CD4-positive, alpha-beta T cell treated with Interleukin-21 for 1 hour (primary cell): ENCODE measurements around the gene SLC29A3.

ENCODE experiments used
- DNase-seq: peaks from one replicate; pipeline ENCODE4 v3.0.0-alpha.2; 2020

Gene SLC29A3

DNA sequence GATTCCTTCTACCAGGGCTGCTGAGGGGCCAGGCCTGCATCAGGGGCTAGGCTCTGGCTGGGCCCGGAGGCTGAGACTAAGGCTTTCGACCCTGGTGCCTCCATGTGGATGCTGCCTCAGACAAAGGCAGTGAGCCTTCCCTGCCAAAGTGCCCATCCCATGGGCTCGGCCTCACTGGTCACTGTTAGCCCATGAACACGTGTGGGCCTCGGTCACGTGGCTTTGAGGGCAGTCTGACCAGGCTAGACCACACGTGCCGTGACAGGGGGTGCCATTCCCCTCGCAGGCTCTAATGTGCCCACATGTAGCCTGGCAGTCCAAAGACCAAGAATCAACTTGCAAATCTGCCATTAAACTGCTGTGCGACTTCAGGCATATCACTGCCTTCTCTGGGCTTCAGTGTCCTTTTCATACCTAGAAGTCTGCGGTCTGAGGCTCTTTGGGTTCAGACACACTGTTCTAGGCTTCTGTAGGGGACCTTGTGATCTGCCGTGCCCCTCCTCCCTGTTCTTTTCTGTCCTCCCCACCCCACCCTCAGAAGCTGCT, 17.6 kb upstream of the SLC29A3 start:
- no peak for DNase-seq

DNA sequence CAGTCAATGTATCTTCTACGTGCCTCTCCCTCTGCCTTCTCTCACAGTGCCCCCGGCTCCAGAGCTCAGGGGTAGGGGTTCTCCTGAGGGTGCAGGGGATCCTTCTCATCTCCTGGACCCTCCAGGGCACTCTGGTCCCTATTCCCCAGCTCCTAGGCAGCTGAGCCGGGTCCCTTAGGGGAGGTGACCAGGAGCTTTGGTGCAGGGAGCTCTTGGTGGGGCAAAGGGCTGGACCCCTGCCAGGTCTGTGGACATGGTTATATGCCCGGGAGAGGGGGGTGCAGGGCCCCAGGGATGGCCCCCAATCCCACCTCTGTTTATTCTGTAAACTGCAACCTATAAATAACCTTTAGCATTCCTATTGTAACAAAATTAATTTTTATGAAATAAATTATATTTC, 16.6 kb upstream of the SLC29A3 start:
- no peak for DNase-seq

DNA sequence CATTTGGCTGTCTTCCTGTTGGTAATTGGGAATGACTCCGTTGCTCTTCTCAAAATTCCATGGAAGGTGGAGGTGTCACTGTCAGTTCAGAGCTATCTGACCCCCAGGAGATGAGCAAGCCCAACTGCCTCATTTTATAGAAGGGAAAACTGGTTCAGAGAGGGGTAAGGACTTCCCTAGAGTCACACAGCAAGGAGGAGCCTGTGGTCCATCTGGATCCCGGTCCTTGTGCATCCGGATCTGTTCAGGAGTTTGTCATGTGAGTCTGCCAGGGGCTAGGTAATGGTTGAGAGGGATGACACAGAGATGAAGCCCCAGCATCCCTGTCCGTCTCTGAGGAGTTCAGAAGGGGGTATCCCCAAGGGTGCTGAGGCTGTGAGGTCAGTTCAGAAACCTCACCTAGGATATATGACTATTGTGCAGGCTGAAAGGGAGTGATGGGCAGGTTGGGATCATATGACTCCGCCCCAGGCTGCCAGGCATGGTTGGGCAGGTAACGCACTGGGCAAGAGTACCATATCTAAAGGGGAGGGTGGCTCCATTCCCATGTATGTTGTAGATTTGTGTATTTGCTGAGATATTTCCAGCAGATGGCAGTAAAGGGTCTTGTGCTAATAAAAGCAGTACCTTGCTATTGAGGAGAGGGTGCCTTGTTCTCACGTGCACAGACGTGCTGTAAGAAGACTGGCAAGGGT, 16.0 kb upstream of the SLC29A3 start:
- peak; percentile 52 for DNase-seq

DNA sequence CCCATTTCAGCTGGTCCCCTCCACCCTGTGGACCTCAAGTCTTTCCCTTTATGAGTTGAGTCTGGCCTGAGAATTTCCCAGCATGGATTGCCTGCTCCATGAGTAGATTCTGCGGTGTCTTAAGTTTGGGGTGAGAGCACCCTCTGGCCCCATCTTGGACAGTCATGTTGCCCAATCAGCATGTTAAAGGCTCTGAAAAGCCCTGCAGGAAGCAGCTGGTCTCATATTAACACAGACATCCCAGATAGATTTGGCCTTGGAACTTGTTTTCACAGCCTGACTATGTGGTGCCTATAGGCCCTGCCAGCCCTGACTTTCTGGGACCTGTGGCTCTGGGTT, 15.5 kb upstream of the SLC29A3 start:
- no peak for DNase-seq

DNA sequence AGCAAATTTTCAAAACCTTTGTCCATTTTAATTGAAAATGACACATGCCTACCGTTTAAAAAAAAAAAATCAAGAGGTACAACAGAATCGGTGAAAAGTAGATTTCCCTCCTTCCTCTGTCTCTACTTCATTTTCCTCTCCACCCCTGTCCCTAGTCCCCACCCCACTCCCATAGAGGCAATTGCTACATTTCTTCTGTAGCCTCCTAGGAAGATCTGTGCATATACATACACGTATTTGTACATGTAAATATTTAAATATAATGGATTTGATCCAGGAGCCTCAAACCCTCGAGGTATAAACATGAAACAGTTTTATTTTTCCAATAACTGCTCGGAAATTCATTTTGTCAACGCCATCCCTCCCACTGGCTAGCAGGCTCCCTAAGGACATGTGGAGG, 14.1 kb upstream of the SLC29A3 start:
- no peak for DNase-seq

DNA sequence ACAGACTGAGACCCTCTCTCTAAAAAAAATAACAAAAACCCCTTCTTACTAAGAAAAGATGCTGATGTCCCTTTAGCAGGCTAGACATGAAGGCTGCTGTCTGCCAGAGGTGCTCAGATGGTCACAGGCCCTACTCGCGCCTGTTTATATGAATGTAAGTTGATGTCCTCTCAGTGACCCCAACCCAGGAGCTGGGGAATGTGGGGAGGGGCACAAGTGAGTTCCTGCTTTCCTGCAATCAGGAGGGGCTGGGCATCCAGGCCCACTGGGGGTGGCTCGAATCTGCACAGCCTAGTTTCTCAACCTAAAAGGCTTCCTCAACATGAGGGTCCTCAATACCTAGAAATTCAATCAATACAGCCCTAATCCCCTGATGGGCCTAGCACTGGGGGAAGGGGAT, 12.1 kb upstream of the SLC29A3 start:
- no peak for DNase-seq

DNA sequence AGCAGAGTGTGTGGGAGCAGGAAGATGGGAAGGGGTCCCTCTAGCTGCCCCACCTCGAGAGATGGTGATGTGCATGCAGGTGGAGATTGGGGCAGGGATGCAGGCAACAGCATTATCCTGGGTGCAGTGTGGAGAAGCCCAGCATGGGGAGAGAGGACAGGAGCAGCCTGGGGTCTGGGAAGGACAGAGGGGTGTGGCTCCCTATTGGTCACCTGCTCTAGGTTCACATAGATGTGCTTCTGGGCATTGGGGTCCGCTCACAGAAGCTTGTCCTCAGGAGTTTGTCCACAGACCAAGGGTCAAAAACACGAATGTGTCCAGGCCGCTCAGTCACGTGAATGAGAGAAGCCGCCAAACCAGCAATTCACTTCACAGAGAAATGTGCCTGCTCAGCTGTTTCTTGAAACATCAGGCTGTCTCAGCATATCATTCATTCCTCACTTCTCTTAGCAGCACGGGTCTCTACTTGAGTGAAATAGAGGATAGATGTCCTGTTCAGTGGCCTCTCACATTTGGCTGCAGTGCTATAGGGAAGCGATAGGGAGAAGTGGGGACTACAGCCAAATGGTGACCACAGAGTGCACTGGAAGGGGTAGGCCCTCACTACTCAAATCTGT, 11.5 kb upstream of the SLC29A3 start:
- DNase-seq: no peak

DNA sequence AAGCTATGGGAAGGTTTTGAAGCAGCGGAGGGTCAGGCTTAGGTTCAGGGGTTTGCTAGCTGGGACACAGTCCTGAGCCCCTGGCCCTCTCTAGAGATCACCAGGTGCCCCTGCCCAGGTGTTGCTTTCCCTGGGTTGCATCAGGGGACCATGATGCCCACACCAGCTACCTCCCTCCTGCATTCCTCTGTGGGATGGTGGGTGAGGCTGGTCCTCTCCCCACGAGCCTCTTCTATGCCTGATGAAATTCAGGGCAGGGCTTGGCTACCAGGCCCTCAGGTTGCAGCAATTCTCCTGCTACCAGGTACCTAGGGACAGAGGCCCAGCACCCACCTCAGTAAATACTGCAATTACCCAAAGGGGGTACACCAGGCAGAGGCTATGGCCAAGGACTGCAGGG, 10.8 kb upstream of the SLC29A3 start:
- no peak for DNase-seq

DNA sequence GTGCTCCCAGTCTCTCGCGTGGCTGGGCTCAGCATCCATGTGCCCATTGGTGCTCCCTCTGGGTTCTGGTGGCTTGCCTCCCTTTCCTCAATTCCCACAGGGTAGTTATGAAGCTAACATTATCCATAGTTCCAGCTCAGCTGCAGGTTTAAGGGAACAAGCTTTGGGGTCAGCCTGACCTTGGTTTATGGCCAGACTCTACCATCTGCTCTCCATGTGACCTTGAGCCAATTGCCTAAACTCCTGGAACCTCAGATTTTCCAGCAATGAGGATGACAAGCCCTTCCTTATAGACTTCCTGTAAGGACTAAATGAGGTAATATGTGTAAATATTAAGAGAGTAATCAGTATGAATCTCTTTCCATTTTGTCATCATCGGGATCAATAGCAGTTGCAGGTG, 10.1 kb upstream of the SLC29A3 start:
- DNase-seq: no peak

DNA sequence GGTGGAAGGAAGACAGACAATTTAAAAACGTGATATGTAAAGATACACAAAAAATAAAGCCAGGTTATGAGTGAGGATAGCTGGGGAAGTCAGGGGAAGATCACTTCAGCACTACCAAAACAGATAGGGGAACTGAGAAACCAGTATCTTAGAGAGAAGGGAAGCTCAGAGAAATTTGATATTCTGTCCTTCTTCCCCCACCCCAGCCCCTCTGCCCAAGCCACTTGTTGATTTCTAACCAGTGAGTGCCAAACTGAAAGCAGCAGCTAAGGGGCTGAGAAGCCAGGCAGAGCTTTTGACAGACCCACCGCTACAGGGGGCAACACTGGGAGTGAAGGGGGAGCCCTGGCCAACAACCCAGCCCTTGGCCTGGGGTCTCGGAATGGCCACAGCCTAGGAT, 9.1 kb upstream of the SLC29A3 start:
- no peak for DNase-seq

DNA sequence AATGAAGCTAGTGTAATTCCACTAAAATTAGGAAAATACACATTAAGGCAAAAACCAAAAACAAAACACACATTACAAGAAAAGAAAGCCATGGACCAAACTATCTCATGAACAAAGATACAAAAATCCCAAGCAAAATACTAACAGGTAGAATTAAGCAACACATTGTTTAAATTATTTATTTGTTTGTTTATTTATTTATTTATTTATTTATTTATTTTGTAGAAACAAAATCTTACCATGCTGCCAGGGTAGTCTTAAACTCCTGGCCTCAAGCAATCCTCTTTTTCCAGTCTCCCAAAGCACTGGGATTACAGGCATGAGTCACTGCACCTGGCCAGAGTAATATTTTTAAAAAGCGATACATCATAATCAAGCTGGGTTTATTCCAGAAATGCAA, 6.8 kb upstream of the SLC29A3 start:
- DNase-seq: no peak

DNA sequence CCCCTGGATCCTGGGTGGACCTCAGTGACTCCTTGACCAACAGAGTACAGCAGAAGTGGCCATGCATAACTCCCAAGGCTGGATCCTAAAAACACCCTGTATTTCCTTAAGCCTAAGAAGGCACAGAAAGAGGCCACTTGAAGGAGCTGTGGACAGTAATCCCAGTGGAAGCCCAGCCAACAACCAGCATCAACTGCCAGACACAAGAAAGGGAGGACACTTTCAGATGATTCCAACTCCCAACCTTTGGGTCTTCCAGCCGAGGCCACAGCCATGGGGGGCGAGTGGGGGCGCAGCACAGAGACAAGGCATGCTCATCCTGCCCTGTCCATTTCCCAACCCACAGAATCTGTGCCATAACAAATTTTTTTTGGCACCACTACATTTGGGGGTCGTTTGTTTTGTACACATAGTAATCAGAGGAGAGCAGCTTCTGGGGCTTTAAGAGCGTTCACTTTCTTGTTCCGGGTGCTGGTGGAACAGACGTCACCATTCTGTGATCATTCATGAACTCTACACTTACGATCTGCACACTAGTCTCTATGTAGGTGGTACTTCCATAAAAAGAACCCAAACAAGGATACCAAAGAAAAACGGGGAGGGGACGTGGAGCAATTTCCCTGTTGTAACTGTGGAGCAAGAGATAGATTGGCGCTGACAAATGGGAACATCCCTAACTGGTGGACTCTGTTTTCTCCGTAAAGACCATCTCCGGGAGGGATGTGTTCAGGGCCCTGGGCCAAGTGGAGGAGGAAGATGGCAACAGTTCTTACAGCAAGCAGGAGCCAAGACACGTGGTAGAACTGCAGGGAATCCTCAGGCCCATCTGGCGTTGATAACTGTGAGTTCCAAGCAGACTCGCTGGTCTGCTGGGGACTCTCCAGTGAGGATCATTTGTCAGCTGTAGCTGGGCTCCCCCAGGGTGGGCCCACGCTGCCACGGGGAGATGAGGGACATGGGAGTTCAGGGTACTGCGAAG, 6.0 kb upstream of the SLC29A3 start:
- no peak for DNase-seq

DNA sequence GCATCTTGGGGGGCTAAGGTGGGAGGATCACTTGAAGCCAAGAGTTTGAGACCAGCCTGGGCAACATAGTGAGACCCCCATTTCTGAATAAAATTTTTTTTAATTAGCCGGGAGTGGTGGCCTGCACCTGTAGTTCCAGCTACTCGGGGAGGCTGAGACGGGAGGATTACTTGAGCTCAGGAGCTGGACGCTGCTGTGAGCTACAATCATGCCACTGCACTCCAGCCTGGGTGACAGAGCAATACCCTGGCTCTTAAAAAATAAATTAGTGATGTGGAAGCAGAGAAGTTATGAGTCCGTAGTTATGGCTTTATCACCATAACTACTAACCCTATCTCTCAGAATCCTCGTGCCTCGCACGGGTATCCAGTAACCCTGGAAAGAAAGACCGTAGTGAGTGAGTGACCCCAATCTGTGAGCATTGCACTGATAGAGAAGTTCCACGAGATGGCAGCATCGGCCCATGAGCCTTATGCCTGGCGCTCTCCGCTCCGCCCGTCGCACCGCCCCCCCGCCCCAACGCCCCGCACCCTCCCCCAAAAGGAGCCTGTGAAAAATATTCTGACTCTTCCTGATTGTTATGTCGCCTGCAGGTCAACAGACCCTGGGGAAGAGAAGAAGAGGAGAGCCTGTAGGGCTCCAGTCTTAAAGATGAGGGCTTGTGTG, 4.9 kb upstream of the SLC29A3 start:
- DNase-seq: peak; percentile 60

DNA sequence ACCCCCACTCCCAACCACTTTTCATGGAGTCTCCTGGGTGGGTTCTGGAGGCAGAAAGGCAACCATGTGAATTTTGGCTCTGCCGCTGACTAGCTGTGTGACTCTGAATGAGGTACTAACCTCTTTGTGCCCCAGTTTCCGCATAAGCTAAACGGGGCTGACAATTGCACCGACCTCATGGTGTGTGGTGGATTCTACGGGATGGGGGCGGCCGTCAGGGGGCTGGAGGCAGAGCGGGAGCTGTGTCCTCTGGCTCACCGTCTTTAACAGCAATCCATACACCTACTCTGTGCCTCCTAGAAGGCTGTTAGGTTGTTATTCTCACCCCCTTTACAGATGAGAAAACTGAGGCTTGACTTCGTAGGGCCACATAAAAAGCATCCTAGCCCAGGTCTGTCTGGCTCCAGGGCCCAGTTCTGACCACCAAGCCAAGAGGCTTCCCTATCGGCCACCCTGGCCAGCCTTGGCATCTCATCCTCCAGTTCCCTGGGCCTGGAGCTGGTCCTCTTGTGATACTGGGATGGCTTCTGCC, 4.3 kb upstream of the SLC29A3 start:
- DNase-seq: no peak

DNA sequence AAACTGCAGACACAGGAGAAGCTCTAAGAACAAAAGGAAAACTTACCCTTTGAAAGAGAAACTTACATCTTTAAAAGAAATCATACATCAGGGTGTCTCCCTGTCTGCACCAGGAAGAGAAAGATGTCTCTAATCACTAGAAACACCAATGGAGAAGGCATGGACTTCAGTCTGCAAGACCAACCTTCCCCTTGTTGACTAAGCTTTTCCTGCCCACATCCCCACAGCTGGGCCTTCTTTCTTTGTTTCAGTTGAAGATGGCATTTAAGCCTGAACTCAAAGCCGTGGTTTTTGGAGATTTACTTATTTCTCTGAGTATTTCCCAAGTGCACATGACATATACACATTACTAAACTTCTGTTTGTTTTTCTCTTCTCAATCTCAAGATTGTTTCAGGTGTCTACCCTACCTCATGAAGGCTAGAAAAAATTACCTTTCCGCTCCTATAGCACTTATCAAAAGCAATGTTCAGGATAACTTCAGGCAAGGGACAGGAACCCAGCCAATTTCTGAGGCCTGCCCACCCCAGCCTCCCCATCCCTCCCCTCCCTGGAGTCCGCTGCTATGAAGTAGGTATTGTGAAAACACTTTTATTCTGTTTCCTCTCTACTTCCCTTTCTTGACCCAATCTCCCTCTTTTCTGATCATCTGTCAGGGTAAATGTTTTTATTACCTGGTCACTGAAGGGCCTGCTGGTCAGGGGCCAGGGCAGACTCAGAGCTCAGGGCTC, 2.8 kb upstream of the SLC29A3 start:
- no peak for DNase-seq

DNA sequence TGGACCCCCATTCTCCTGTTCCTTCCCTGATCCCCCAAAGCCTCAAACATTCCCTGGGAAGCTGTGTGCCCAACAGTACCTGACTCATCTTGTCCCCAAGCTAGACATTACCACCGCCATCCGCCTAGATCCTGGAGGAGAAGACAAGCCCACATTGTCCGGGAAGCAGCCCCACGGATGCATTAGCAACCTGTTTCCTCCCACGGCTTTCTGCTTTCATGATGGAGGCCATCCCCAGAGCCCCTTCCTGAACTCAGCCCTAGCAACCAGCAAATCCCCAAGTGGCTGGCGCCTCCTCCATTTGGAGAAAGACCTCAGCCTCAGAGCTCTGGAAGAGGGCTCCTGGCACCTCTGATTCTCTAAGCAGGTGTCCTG, 2.3 kb upstream of the SLC29A3 start:
- DNase-seq: no peak

DNA sequence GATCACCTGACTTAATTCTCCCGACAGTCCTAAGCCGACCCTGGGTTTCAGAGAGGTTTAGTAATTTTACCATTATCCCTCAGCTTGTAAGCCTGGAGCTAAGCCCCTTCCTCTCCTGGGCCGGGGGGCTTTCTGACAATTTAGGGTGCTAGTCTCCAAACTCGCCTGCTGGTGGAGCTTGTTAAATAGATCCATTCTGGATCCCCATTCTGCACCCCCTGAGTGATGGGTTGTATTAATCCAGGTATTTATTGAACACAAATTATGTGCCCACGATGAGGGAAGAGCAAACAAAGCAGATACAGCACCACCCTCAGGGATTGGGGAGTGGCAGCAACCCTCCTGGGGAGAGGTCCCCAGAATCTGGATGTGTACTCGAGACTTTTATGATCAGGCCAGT, 1.3 kb upstream of the SLC29A3 start:
- DNase-seq: no peak

DNA sequence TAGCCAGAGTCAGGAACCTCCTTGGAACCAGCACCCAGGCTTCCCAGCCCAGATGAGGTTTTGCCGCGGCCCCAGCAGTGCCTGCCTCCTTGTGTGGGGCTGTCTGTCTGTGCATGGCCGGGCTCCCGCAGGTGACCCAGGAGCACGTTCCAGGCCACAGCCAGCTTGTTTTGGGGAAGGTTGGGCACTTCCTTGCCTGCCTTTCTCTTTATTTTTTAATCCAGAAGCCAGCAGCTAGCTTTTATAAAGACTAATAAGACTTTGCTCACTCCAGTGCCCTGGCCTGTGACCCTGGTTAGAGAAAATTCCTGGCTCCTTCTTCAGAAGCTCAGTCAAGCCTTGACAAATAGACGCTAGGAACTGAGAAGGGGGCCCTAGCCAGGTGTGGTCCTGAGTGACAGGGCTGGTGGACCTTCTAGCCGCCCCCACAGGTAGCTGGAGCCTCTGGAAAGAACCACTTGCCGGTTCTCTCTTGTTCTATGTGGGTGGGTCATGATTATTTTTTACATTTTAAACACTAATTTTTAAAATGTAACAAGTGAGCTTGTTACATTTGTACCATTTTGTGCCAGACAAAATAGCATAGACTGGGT, 837 bp downstream of the SLC29A3 start:
- no peak for DNase-seq

DNA sequence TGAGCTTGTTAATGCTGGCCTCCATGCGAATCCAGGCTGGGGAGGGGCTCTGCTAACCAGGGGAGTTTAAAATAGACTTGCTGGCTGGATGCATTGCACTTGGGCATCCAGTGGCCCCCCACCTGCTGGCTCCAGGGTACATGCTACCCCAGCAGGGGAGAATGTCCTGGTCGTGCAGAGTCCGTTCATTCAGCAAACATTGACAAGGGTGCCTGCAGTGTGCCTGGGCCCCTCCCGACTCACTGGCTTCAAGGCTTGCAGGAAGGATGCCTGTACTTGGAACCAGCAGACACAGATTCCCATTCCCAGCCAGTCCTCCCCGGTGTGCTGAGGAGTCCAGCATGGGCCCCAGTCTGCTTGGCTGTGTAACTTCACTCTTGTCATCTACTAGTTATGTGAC, 1.5 kb downstream of the SLC29A3 start:
- DNase-seq: no peak

DNA sequence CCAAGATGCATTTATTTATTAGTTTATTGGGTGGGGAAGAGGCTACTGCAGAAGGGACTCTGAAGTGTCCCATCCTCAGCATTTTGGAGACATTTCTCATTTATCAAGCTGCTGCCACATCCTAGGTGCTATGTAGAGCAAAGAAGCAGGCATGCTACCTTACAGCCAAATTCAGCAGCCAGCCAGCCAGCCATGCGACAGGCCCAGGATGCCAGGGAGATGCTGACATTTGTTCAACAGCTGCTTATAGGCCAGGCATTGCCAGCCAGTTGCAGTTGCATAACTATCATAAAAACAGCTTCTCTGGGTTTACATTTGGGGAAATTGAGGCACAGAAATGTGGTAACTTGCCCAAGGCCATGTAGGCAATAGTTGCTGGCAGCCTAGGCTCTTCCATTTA, 2.3 kb downstream of the SLC29A3 start:
- no peak for DNase-seq

DNA sequence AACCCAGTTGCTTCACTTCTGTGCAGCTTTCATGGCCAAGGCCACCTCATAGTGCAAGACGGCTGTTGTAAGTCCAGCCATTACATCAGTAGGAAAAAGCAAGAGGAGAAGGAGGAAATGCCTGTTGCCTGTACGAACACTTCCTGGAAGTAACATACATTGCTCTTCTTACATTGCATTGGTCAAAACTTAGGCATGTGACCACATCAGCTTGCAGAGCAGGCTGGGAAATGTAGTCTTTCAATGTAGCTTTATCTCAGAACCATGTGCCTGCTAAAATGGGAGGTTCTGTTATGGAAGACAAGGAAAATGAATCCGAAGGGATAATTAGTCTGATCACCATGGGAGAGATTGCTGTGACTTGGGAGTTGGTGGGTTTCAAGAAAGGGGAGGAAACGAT, 4.3 kb downstream of the SLC29A3 start:
- DNase-seq: peak; percentile 36

DNA sequence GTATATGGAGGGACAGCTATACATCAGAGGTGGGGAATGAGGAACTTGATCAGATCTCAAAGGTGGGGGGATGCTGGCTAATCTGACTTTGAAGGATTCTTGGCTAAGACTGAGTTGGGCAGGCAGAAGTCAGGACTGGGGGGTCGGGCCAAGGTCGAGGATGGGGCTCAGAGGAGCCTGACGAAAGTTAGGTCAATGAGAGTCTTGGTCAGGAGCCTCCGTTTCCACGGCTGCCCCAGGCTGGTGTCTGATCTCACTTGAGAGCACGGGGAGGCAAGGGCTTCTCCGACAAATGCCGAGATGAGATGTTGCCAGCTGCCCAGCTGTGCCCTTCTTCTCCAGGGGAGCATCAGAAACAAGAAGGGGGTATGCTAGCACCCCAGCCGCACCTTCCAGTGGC, 5.7 kb downstream of the SLC29A3 start:
- no peak for DNase-seq
